G401.6 (cell line): ENCODE data around the gene ERC1.
"Not testable (repeated sequence)": the region's sequence is repeated elsewhere in the genome, so short reads cannot be mapped to it uniquely, and the experiment has no call there.

Experiments used
- FAIRE-seq: peaks from 2 replicates; lab custom pipeline; 2012; peaks lifted over from hg19 to GRCh38; lab: Jason Lieb, UNC

ERC1 gene

GRCh38 chr12:1195513-1195912 lies 204.5 kb downstream of the ERC1 start:
- FAIRE-seq: no peak

- FAIRE-seq: no peak
Observed at GRCh38 chr12:1197264-1198018, 206.4 kb downstream of the ERC1 start.

GRCh38 chr12:1198854-1199253 lies 207.8 kb downstream of the ERC1 start:
- FAIRE-seq: not testable (repeated sequence)

GRCh38 chr12:1199700-1200099 lies 208.7 kb downstream of the ERC1 start:
- FAIRE-seq: no peak

GRCh38 chr12:1201030-1201429 lies 210.0 kb downstream of the ERC1 start:
- no peak for FAIRE-seq

GRCh38 chr12:1201886-1202285 lies 210.9 kb downstream of the ERC1 start:
- FAIRE-seq: no peak

GRCh38 chr12:1203735-1204019 lies 212.7 kb downstream of the ERC1 start:
- FAIRE-seq: no peak

GRCh38 chr12:1204581-1205121 lies 213.6 kb downstream of the ERC1 start:
- FAIRE-seq: no peak

- no peak for FAIRE-seq
Observed at GRCh38 chr12:1205512-1206060, 214.6 kb downstream of the ERC1 start.

- peak; percentile 53 for FAIRE-seq
Observed at GRCh38 chr12:1206118-1206734, 215.2 kb downstream of the ERC1 start.

GRCh38 chr12:1207276-1207675 lies 216.3 kb downstream of the ERC1 start:
- no peak for FAIRE-seq

GRCh38 chr12:1208719-1209118 lies 217.7 kb downstream of the ERC1 start:
- FAIRE-seq: not testable (repeated sequence)

GRCh38 chr12:1212526-1212925 lies 221.5 kb downstream of the ERC1 start:
- FAIRE-seq: no peak

GRCh38 chr12:1213205-1213604 lies 222.2 kb downstream of the ERC1 start:
- FAIRE-seq: no peak

- FAIRE-seq: no peak
Observed at GRCh38 chr12:1213618-1214205, 222.7 kb downstream of the ERC1 start.

GRCh38 chr12:1216560-1216959 lies 225.5 kb downstream of the ERC1 start:
- no peak for FAIRE-seq

- no peak for FAIRE-seq
Observed at GRCh38 chr12:1217191-1217949, 226.3 kb downstream of the ERC1 start.

- no peak for FAIRE-seq
Observed at GRCh38 chr12:1218369-1218768, 227.3 kb downstream of the ERC1 start.

GRCh38 chr12:1220127-1221092 lies 229.4 kb downstream of the ERC1 start:
- no peak for FAIRE-seq

- FAIRE-seq: no peak
Observed at GRCh38 chr12:1222858-1223639, 232.0 kb downstream of the ERC1 start.

- FAIRE-seq: no peak
Observed at GRCh38 chr12:1226951-1227350, 235.9 kb downstream of the ERC1 start.
